GM19025 (cell line): ENCODE data around the gene CHST11.

ENCODE experiments used
- ATAC-seq: cut with Tn5 transposase; IDR thresholded peaks from one replicate; pipeline ENCODE4 v1.9.1; 2021; ENCODE audit warnings: mild to moderate bottlenecking, low read depth, moderate library complexity; ENCODE audit not compliant: unreplicated experiment

CHST11 gene

GRCh38 chr12:104638218-104638850 is 181.6 kb downstream of the CHST11 start:
- ATAC-seq = no peak

GRCh38 chr12:104638851-104639240 is 182.1 kb downstream of the CHST11 start:
- ATAC-seq = no peak

- no peak for ATAC-seq
Measured at GRCh38 chr12:104640956-104641355, 184.2 kb downstream of the CHST11 start.

GRCh38 chr12:104641862-104642261 is 185.1 kb downstream of the CHST11 start:
- peak; percentile 82 for ATAC-seq

GRCh38 chr12:104643093-104643818 is 186.5 kb downstream of the CHST11 start:
- ATAC-seq = no peak

GRCh38 chr12:104643819-104644669 is 187.3 kb downstream of the CHST11 start:
- ATAC-seq = no peak

- ATAC-seq = no peak
Measured at GRCh38 chr12:104648756-104649155, 192.0 kb downstream of the CHST11 start.

- ATAC-seq = no peak
Measured at GRCh38 chr12:104649217-104649824, 192.6 kb downstream of the CHST11 start.

- ATAC-seq = no peak
Measured at GRCh38 chr12:104649921-104650320, 193.2 kb downstream of the CHST11 start.

GRCh38 chr12:104650541-104650940 is 193.8 kb downstream of the CHST11 start:
- ATAC-seq = no peak

- no peak for ATAC-seq
Measured at GRCh38 chr12:104651811-104652210, 195.1 kb downstream of the CHST11 start.

GRCh38 chr12:104652358-104652757 is 195.6 kb downstream of the CHST11 start:
- ATAC-seq = no peak

GRCh38 chr12:104652910-104653309 is 196.2 kb downstream of the CHST11 start:
- no peak for ATAC-seq

GRCh38 chr12:104653730-104654664 is 197.2 kb downstream of the CHST11 start:
- no peak for ATAC-seq

- ATAC-seq = no peak
Measured at GRCh38 chr12:104654665-104655609, 198.2 kb downstream of the CHST11 start.

GRCh38 chr12:104656383-104656782 is 199.6 kb downstream of the CHST11 start:
- no peak for ATAC-seq

GRCh38 chr12:104656921-104657320 is 200.2 kb downstream of the CHST11 start:
- ATAC-seq = no peak

- no peak for ATAC-seq
Measured at GRCh38 chr12:104657726-104658484, 201.2 kb downstream of the CHST11 start.
